Measurements from ENCODE around the gene GCH1. TPM values are rescaled to one million over a fixed set of nuclear protein-coding genes. Genes with fewer than 3 reads are reported as not detected.

GCH1 gene
- total and polyA plus RNA-seq, 4 experiments from 2014 or later = 28.4 to 31.9 (median 30.5) TPM

- no peaks in the 10 kb centered on the region for H3K27me3 Mint-ChIP-seq
- ChIA-PET CTCF (ENCODE audit: partially characterized antibody) (interaction anchor here (1.3 to 2.2 kb wide), 3 partner anchors 9 to 12 kb away, joined by 3 to 4 read pairs (median 3); no protein-coding TSS in a partner anchor), POLR2A (ENCODE audit: partially characterized antibody) (no interaction called here)
- no peak overlapping the region for H3K4me3 ChIP-seq (ENCODE audit: low read length in 2 of 2)
- peaks cover 35 to 49% of the 10 kb centered on the region in 2 donors for H3K36me3 Mint-ChIP-seq
- no peak for DNase-seq
- intact Hi-C loops (cut with micrococcal nuclease) = no loop called here
- no peak overlapping the region for H3K4me3 Mint-ChIP-seq
- peaks cover 18% of the 10 kb centered on the region for H3K36me3 ChIP-seq (ENCODE audit: insufficient read depth, low read length)
- no peaks in the 10 kb centered on the region for H3K9me3 Mint-ChIP-seq
- no peaks in the 10 kb centered on the region for H3K9me3 ChIP-seq (ENCODE audit: control insufficient read depth in 1 of 2, low read length in 2 of 2)
- no peaks in the 10 kb centered on the region for H3K27me3 ChIP-seq (ENCODE audit: insufficient read depth, low read length)
- H3K27ac Mint-ChIP-seq = peak overlapping the region in 4 of 7 donors; percentile 1 to 34 (median 14)
- peaks cover 15 to 39% (median 24%) of the 10 kb centered on the region in 4 donors for H3K4me1 Mint-ChIP-seq
- H3K4me1 ChIP-seq (ENCODE audit: insufficient read depth, low read length) = peaks cover 11% of the 10 kb centered on the region
- no peak overlapping the region for H3K27ac ChIP-seq (ENCODE audit: low read depth, low read length)
Observed at GRCh38 chr14:54856152-54856551, 46.5 kb downstream of the GCH1 start.

- no peak for DNase-seq
- H3K4me1 ChIP-seq (ENCODE audit: insufficient read depth, low read length) = peaks cover 11% of the 10 kb centered on the region
- no peaks in the 10 kb centered on the region for H3K27me3 Mint-ChIP-seq
- no peaks in the 10 kb centered on the region for H3K27me3 ChIP-seq (ENCODE audit: insufficient read depth, low read length)
- CTCF ChIA-PET (ENCODE audit: partially characterized antibody) = no interaction called here
- H3K27ac ChIP-seq (ENCODE audit: low read depth, low read length) = no peak overlapping the region
- peaks cover 38 to 44% of the 10 kb centered on the region in 2 donors for H3K36me3 Mint-ChIP-seq
- POLR2A ChIA-PET (ENCODE audit: partially characterized antibody) = no interaction called here
- intact Hi-C loops (cut with micrococcal nuclease) = no loop called here
- no peaks in the 10 kb centered on the region for H3K9me3 Mint-ChIP-seq
- H3K27ac Mint-ChIP-seq = peak overlapping the region in 6 of 7 donors; percentile 37 to 90 (median 76)
- no peaks in the 10 kb centered on the region for H3K9me3 ChIP-seq (ENCODE audit: control insufficient read depth in 1 of 2, low read length in 2 of 2)
- peak overlapping the region in 2 of 8 donors; percentile 12 to 64 for H3K4me3 Mint-ChIP-seq
- H3K36me3 ChIP-seq (ENCODE audit: insufficient read depth, low read length) = peaks cover 7% of the 10 kb centered on the region
- no peak overlapping the region for H3K4me3 ChIP-seq (ENCODE audit: low read length in 2 of 2)
- peaks cover 15 to 38% (median 28%) of the 10 kb centered on the region in 4 donors for H3K4me1 Mint-ChIP-seq
Observed at GRCh38 chr14:54854181-54854580, 48.4 kb downstream of the GCH1 start.

- Histone ChIP-seq H3K9me3 (ENCODE audit: control insufficient read depth in 1 of 2, low read length in 2 of 2) (no peaks in the 10 kb centered on the region), H3K4me1 (ENCODE audit: insufficient read depth, low read length) (peaks cover 11% of the 10 kb centered on the region), H3K27me3 (ENCODE audit: insufficient read depth, low read length) (no peaks in the 10 kb centered on the region), H3K27ac (ENCODE audit: low read depth, low read length) (no peak overlapping the region), H3K4me3 (ENCODE audit: low read length in 2 of 2) (no peak overlapping the region), H3K36me3 (ENCODE audit: insufficient read depth, low read length) (no peaks in the 10 kb centered on the region)
- ChIA-PET CTCF (ENCODE audit: partially characterized antibody) (no interaction called here), POLR2A (ENCODE audit: partially characterized antibody) (no interaction called here)
- intact Hi-C loops (cut with micrococcal nuclease) = no loop called here
- no peak overlapping the region for H3K4me3 Mint-ChIP-seq
- peaks cover 14 to 32% (median 22%) of the 10 kb centered on the region in 4 donors for H3K4me1 Mint-ChIP-seq
- H3K27ac Mint-ChIP-seq = peak overlapping the region in 2 of 7 donors; percentile 5 to 27
- no peak for DNase-seq
- H3K27me3 Mint-ChIP-seq = no peaks in the 10 kb centered on the region
- peaks cover 30 to 37% of the 10 kb centered on the region in 2 donors for H3K36me3 Mint-ChIP-seq
- no peaks in the 10 kb centered on the region for H3K9me3 Mint-ChIP-seq
Observed at GRCh38 chr14:54853339-54853738, 49.3 kb downstream of the GCH1 start.

GRCh38 chr14:54852215-54852614 is 50.4 kb downstream of the GCH1 start:
- peak overlapping the region in 1 of 7 donors; percentile 77 for H3K27ac Mint-ChIP-seq
- peaks cover 14 to 30% (median 20%) of the 10 kb centered on the region in 4 donors for H3K4me1 Mint-ChIP-seq
- H3K9me3 Mint-ChIP-seq = no peaks in the 10 kb centered on the region
- H3K36me3 ChIP-seq (ENCODE audit: insufficient read depth, low read length) = no peaks in the 10 kb centered on the region
- no peaks in the 10 kb centered on the region for H3K9me3 ChIP-seq (ENCODE audit: control insufficient read depth in 1 of 2, low read length in 2 of 2)
- no peak overlapping the region for H3K4me3 ChIP-seq (ENCODE audit: low read length in 2 of 2)
- H3K4me3 Mint-ChIP-seq = no peak overlapping the region
- no peaks in the 10 kb centered on the region for H3K27me3 ChIP-seq (ENCODE audit: insufficient read depth, low read length)
- intact Hi-C loops (cut with micrococcal nuclease) = no loop called here
- peaks cover 22 to 30% of the 10 kb centered on the region in 2 donors for H3K36me3 Mint-ChIP-seq
- DNase-seq = no peak
- no peaks in the 10 kb centered on the region for H3K27me3 Mint-ChIP-seq
- H3K27ac ChIP-seq (ENCODE audit: low read depth, low read length) = no peak overlapping the region
- H3K4me1 ChIP-seq (ENCODE audit: insufficient read depth, low read length) = peaks cover 11% of the 10 kb centered on the region
- POLR2A ChIA-PET (ENCODE audit: partially characterized antibody) = no interaction called here
- CTCF ChIA-PET (ENCODE audit: partially characterized antibody) = no interaction called here

- no peaks in the 10 kb centered on the region for H3K27me3 ChIP-seq (ENCODE audit: insufficient read depth, low read length)
- no peak for DNase-seq
- no peak overlapping the region for H3K27ac ChIP-seq (ENCODE audit: low read depth, low read length)
- H3K27me3 Mint-ChIP-seq = no peaks in the 10 kb centered on the region
- intact Hi-C loops (cut with micrococcal nuclease) = no loop called here
- H3K36me3 ChIP-seq (ENCODE audit: insufficient read depth, low read length) = peaks cover 2% of the 10 kb centered on the region
- no peak overlapping the region for H3K4me3 ChIP-seq (ENCODE audit: low read length in 2 of 2)
- H3K9me3 ChIP-seq (ENCODE audit: control insufficient read depth in 1 of 2, low read length in 2 of 2) = no peaks in the 10 kb centered on the region
- peaks cover 30 to 36% of the 10 kb centered on the region in 2 donors for H3K36me3 Mint-ChIP-seq
- H3K4me1 Mint-ChIP-seq = peaks cover 4 to 18% (median 10%) of the 10 kb centered on the region in 4 donors
- H3K4me3 Mint-ChIP-seq = no peak overlapping the region
- POLR2A ChIA-PET (ENCODE audit: partially characterized antibody) = interaction anchor here (1.0 kb wide), 1 partner anchor 33 kb away, joined by 3 read pairs; no protein-coding TSS in a partner anchor
- H3K9me3 Mint-ChIP-seq = no peaks in the 10 kb centered on the region
- H3K4me1 ChIP-seq (ENCODE audit: insufficient read depth, low read length) = peaks cover under 1% of the 10 kb centered on the region
- H3K27ac Mint-ChIP-seq = peak overlapping the region in 3 of 7 donors; percentile 15 to 59 (median 57)
- CTCF ChIA-PET (ENCODE audit: partially characterized antibody) = no interaction called here
Observed at GRCh38 chr14:54848910-54849309, 53.7 kb downstream of the GCH1 start.

GRCh38 chr14:54845641-54846040 is 57.0 kb downstream of the GCH1 start:
- POLR2A ChIA-PET (ENCODE audit: partially characterized antibody) = no interaction called here
- Histone ChIP-seq H3K9me3 (ENCODE audit: control insufficient read depth in 1 of 2, low read length in 2 of 2) (no peaks in the 10 kb centered on the region), H3K4me3 (ENCODE audit: low read length in 2 of 2) (no peak overlapping the region), H3K36me3 (ENCODE audit: insufficient read depth, low read length) (peaks cover 11% of the 10 kb centered on the region), H3K4me1 (ENCODE audit: insufficient read depth, low read length) (no peaks in the 10 kb centered on the region), H3K27me3 (ENCODE audit: insufficient read depth, low read length) (no peaks in the 10 kb centered on the region), H3K27ac (ENCODE audit: low read depth, low read length) (no peak overlapping the region)
- Mint-ChIP-seq H3K4me1 (peaks cover 0 to 5% (median 1%) of the 10 kb centered on the region in 4 donors), H3K9me3 (peaks cover 0 to 2% (median 0%) of the 10 kb centered on the region in 8 donors), H3K36me3 (peaks cover 36 to 40% of the 10 kb centered on the region in 2 donors), H3K27ac (peak overlapping the region in 1 of 7 donors; percentile 29), H3K27me3 (no peaks in the 10 kb centered on the region), H3K4me3 (no peak overlapping the region)
- no peak for DNase-seq
- intact Hi-C loops (cut with micrococcal nuclease) = no loop called here
- CTCF ChIA-PET (ENCODE audit: partially characterized antibody) = interaction anchor here (2.1 kb wide), 1 partner anchor 40 kb away, joined by 8 read pairs; no protein-coding TSS in a partner anchor

GRCh38 chr14:54844479-54844878 is 58.1 kb downstream of the GCH1 start:
- Mint-ChIP-seq H3K27ac (peak overlapping the region in 3 of 7 donors; percentile 32 to 60 (median 57)), H3K27me3 (no peaks in the 10 kb centered on the region), H3K9me3 (peaks cover 0 to 2% (median 0%) of the 10 kb centered on the region in 8 donors), H3K4me1 (peaks cover 0 to 4% (median under 1%) of the 10 kb centered on the region in 4 donors), H3K36me3 (peaks cover 43 to 46% of the 10 kb centered on the region in 2 donors), H3K4me3 (no peak overlapping the region)
- intact Hi-C loops (cut with micrococcal nuclease) = loop anchor here (5.0 kb wide), 1 partner anchor 58 kb away; the partner anchor contains the start of gene GCH1
- DNase-seq = no peak
- Histone ChIP-seq H3K4me3 (ENCODE audit: low read length in 2 of 2) (no peak overlapping the region), H3K9me3 (ENCODE audit: control insufficient read depth in 1 of 2, low read length in 2 of 2) (no peaks in the 10 kb centered on the region), H3K36me3 (ENCODE audit: insufficient read depth, low read length) (peaks cover 11% of the 10 kb centered on the region), H3K27ac (ENCODE audit: low read depth, low read length) (no peak overlapping the region), H3K27me3 (ENCODE audit: insufficient read depth, low read length) (no peaks in the 10 kb centered on the region), H3K4me1 (ENCODE audit: insufficient read depth, low read length) (no peaks in the 10 kb centered on the region)
- ChIA-PET CTCF (ENCODE audit: partially characterized antibody) (interaction anchor here (2.1 kb wide), 1 partner anchor 39 kb away, joined by 8 read pairs; no protein-coding TSS in a partner anchor), POLR2A (ENCODE audit: partially characterized antibody) (no interaction called here)

Measured in CD4-positive, alpha-beta memory T cell (primary cell).